Smooth muscle cell (in vitro differentiated cells): ENCODE data around the gene SORL1-AS1.

Experiments used
- DNase-seq: peaks from one replicate; lab custom pipeline; 2025; ENCODE audit not compliant: unreplicated experiment; lab: John Stamatoyannopoulos, UW
- H2AFZ ChIP-seq: fragments of 200-600 bp; sonication (generic); 2 replicates; pipeline ENCODE4 v1.6.0; 2016; ENCODE audit warnings: antibody characterized with exemption, low read depth, mild to moderate bottlenecking
- H3F3A ChIP-seq: fragments of 200-600 bp; sonication (generic); 2 replicates; pipeline ENCODE4 v1.6.0; 2017; ENCODE audit warnings: antibody characterized with exemption, low read depth
- H3K27ac ChIP-seq: fragments of 200-600 bp; sonication (generic); 2 replicates; pipeline ENCODE4 v1.5.1; 2016; ENCODE audit warnings: low read depth, mild to moderate bottlenecking
- H3K27me3 ChIP-seq: fragments of 200-600 bp; sonication (generic); 2 replicates; pipeline ENCODE4 v1.6.1; 2016; ENCODE audit warnings: low read depth, mild to moderate bottlenecking
- H3K36me3 ChIP-seq: fragments of 200-600 bp; sonication (generic); 2 replicates; pipeline ENCODE4 v1.5.1; 2016; ENCODE audit warnings: low read depth
- H3K4me1 ChIP-seq: fragments of 200-600 bp; sonication (generic); 2 replicates; pipeline ENCODE4 v1.5.1; 2016; ENCODE audit warnings: low read depth
- H3K4me2 ChIP-seq: fragments of 200-600 bp; sonication (generic); 2 replicates; pipeline ENCODE4 v1.6.0; 2016; ENCODE audit warnings: mild to moderate bottlenecking
- H3K4me3 ChIP-seq: fragments of 200-600 bp; sonication (generic); 2 replicates; pipeline ENCODE4 v1.5.1; 2016; ENCODE audit warnings: mild to moderate bottlenecking
- H3K79me2 ChIP-seq: fragments of 200-600 bp; sonication (generic); 2 replicates; pipeline ENCODE4 v1.6.0; 2016; ENCODE audit warnings: low read depth, mild to moderate bottlenecking
- H3K9ac ChIP-seq: fragments of 200-600 bp; sonication (generic); 2 replicates; pipeline ENCODE4 v1.6.0; 2016; ENCODE audit warnings: low read depth
- H3K9me3 ChIP-seq: fragments of 200-600 bp; sonication (generic); replicated peaks from 2 replicates; pipeline ENCODE4 v1.5.1; 2016; ENCODE audit warnings: low read depth
- H4K20me1 ChIP-seq: fragments of 200-600 bp; sonication (generic); 2 replicates; pipeline ENCODE4 v1.6.0; 2016; ENCODE audit warnings: low read depth
- WGBS: methylation state at CpG from one replicate; pipeline ENCODE4 v1.1.7; 2016; ENCODE audit warnings: low lambda C conversion rate; 5-methylcytosine and 5-hydroxymethylcytosine counted together
- TF ChIP-seq, protein P1 (sequence below): fragments of 200-600 bp; sonication (generic); IDR thresholded peaks from 2 replicates; pipeline ENCODE4 v1.5.1; 2017; ENCODE audit warnings: borderline replicate concordance, mild to moderate bottlenecking, antibody characterized with exemption; ENCODE audit not compliant: insufficient read depth, poor library complexity, severe bottlenecking

The SORL1-AS1 gene

DNA sequence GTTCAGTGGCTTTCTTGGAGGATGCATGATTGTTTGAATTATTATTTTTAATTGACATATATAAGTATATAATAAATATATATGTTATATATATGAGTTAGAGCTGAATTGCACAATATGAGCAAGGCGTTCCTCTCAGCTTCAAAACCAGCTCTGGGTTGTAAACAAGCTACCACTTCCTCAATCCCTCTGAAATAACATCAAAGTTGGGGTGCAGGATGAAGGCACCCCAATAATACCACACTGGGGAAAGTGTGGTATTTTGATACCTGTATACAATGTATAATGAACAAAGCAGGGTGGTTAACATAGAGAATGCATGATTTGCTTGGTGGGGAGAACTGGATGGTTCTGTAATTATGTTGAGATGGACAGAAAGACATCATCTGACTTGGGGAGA, 2.4 kb downstream of the SORL1-AS1 start:
- no peaks in the 10 kb centered on the region for H3K79me2 ChIP-seq
- H3K9ac ChIP-seq: no peak overlapping the region
- no peaks in the 10 kb centered on the region for H3K9me3 ChIP-seq
- peaks cover 8% of the 10 kb centered on the region for H3K27me3 ChIP-seq
- TF ChIP-seq, protein P1, sequence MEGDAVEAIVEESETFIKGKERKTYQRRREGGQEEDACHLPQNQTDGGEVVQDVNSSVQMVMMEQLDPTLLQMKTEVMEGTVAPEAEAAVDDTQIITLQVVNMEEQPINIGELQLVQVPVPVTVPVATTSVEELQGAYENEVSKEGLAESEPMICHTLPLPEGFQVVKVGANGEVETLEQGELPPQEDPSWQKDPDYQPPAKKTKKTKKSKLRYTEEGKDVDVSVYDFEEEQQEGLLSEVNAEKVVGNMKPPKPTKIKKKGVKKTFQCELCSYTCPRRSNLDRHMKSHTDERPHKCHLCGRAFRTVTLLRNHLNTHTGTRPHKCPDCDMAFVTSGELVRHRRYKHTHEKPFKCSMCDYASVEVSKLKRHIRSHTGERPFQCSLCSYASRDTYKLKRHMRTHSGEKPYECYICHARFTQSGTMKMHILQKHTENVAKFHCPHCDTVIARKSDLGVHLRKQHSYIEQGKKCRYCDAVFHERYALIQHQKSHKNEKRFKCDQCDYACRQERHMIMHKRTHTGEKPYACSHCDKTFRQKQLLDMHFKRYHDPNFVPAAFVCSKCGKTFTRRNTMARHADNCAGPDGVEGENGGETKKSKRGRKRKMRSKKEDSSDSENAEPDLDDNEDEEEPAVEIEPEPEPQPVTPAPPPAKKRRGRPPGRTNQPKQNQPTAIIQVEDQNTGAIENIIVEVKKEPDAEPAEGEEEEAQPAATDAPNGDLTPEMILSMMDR: no peak
- H4K20me1 ChIP-seq: no peaks in the 10 kb centered on the region
- H2AFZ ChIP-seq: no peak overlapping the region
- 93% methylated on average over 1 of the region's 1 CpG for WGBS
- H3K27ac ChIP-seq: no peak overlapping the region
- no peak for DNase-seq
- no peak overlapping the region for H3K4me3 ChIP-seq
- H3K4me1 ChIP-seq: peaks cover 15% of the 10 kb centered on the region
- H3K36me3 ChIP-seq: no peaks in the 10 kb centered on the region
- H3K4me2 ChIP-seq: no peak overlapping the region
- H3F3A ChIP-seq: no peaks in the 10 kb centered on the region

- no peaks in the 10 kb centered on the region for H4K20me1 ChIP-seq
- no peak overlapping the region for H3K4me3 ChIP-seq
- DNase-seq: no peak
- no peaks in the 10 kb centered on the region for H3K36me3 ChIP-seq
- H3K9ac ChIP-seq: no peak overlapping the region
- H3K79me2 ChIP-seq: no peaks in the 10 kb centered on the region
- no peak overlapping the region for H2AFZ ChIP-seq
- no peak overlapping the region for H3K27ac ChIP-seq
- 87% methylated on average over 2 of the region's 2 CpGs for WGBS
- no peaks in the 10 kb centered on the region for H3F3A ChIP-seq
- peaks cover 15% of the 10 kb centered on the region for H3K4me1 ChIP-seq
- peaks cover 8% of the 10 kb centered on the region for H3K27me3 ChIP-seq
- H3K4me2 ChIP-seq: no peak overlapping the region
- TF ChIP-seq, protein P1: no peak
- H3K9me3 ChIP-seq: no peaks in the 10 kb centered on the region
Measured at GRCh38 chr11:121449626-121450025, 3.1 kb downstream of the SORL1-AS1 start.

DNA sequence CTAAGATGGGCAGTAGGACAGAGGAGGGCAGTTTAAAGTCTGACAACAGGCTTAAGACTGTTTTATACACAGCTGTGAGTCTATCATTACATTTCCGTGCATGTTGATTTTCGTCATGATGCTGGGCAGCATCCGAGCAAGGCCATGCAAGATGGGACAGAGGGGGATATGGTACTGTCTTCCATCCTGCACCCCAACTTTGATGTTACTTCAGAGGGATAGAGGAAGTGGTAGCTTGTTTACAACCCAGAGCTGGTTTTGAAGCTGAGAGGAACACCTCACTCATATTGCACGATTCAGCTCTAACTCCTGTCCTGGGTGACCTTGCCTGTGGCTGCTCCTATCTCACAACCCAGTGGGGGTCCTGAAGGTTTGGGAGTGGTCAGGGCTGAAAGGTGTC, 3.6 kb downstream of the SORL1-AS1 start:
- H3F3A ChIP-seq: no peaks in the 10 kb centered on the region
- no peak for DNase-seq
- WGBS: 97% methylated on average over 4 of the region's 4 CpGs
- H3K9me3 ChIP-seq: no peaks in the 10 kb centered on the region
- no peak overlapping the region for H3K27ac ChIP-seq
- TF ChIP-seq, protein P1: no peak
- no peak overlapping the region for H3K4me3 ChIP-seq
- H3K4me2 ChIP-seq: no peak overlapping the region
- no peaks in the 10 kb centered on the region for H4K20me1 ChIP-seq
- no peak overlapping the region for H2AFZ ChIP-seq
- no peaks in the 10 kb centered on the region for H3K79me2 ChIP-seq
- peaks cover 15% of the 10 kb centered on the region for H3K4me1 ChIP-seq
- no peak overlapping the region for H3K9ac ChIP-seq
- H3K27me3 ChIP-seq: peaks cover 8% of the 10 kb centered on the region
- no peaks in the 10 kb centered on the region for H3K36me3 ChIP-seq

DNA sequence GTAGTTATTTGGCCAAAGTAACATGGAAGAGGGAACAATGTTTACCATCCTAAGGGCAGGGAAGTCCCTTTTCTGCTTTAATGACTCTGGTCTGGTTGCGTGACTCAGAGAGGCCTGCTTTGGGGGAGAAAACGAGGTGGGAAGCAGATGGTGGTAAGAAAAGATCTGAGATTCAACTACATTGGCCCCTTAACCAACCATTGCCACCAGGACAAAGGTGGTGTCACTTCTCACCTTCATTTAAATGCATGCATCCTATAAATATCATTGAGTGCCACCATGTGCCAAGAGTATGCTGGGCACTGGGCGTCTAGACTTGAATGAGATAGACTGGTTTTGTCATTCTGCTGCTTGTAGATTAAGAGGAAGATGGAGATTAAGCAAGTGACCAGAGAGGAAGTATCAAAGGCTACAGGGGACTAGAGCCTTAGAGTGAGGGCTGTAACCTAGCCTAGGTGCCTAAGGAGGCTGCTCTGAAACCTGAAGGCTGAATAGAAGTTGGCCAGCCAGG, 4.3 kb downstream of the SORL1-AS1 start:
- H3K9me3 ChIP-seq: no peaks in the 10 kb centered on the region
- 45% methylated on average over 3 of the region's 3 CpGs for WGBS
- no peak overlapping the region for H2AFZ ChIP-seq
- no peak overlapping the region for H3K9ac ChIP-seq
- H3K27me3 ChIP-seq: peaks cover 8% of the 10 kb centered on the region
- no peak overlapping the region for H3K27ac ChIP-seq
- H4K20me1 ChIP-seq: no peaks in the 10 kb centered on the region
- DNase-seq: no peak
- no peaks in the 10 kb centered on the region for H3K79me2 ChIP-seq
- peaks cover 10% of the 10 kb centered on the region for H3K4me1 ChIP-seq
- no peaks in the 10 kb centered on the region for H3F3A ChIP-seq
- TF ChIP-seq, protein P1: no peak
- H3K4me3 ChIP-seq: no peak overlapping the region
- H3K4me2 ChIP-seq: no peak overlapping the region
- H3K36me3 ChIP-seq: no peaks in the 10 kb centered on the region
